HG03565 (cell line): ENCODE results near the gene SERPINB12.

Experiments used
- ATAC-seq: cut with Tn5 transposase; IDR thresholded peaks from one replicate; pipeline ENCODE4 v1.9.1; 2021; ENCODE audit warnings: mild to moderate bottlenecking, moderate library complexity; ENCODE audit not compliant: unreplicated experiment

The SERPINB12 gene, protein sequence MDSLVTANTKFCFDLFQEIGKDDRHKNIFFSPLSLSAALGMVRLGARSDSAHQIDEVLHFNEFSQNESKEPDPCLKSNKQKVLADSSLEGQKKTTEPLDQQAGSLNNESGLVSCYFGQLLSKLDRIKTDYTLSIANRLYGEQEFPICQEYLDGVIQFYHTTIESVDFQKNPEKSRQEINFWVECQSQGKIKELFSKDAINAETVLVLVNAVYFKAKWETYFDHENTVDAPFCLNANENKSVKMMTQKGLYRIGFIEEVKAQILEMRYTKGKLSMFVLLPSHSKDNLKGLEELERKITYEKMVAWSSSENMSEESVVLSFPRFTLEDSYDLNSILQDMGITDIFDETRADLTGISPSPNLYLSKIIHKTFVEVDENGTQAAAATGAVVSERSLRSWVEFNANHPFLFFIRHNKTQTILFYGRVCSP

DNA sequence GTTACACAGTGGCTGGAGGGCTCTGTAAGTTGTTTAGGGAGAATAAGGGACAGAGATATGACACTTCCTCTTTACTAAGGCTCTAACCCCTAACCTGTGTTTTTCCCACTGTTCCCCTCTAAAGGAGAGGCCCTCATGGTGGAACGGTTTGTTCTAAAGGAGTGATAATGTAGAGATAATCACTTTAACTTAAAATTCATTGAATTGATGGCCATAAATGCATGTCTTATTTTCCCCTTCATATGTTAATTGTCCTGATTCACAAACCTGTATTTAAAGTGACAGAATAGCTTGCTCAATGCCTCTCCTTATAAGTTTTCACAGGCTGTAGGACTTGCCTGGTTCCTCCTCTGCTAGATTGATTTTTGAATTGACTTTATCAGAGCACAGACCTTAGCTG, at the start of gene SERPINB12:
TSS of gene SERPINB12 (plus strand) at position 301 of the 400 bp plus-strand sequence. CDS start 13,791 bp downstream, outside the sequence.
- no peak for ATAC-seq

DNA sequence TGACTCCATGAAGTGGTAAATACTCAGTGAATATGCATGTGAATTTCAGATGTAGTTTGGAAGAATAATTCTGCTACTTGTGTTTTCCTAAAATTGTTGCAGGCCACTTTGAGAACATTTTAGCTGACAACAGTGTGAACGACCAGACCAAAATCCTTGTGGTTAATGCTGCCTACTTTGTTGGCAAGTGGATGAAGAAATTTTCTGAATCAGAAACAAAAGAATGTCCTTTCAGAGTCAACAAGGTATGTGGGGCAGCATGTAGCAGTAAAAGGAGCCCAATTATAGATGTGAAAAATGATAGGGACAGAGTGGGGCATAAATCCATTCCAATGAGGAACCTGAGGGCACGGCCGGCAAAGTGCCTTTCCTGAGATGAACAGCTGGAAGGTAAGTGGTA, 49.3 kb upstream of the SERPINB12 start:
- ATAC-seq = no peak

- ATAC-seq = no peak
Observed at GRCh38 chr18:63495675-63496074, 46.5 kb upstream of the SERPINB12 start.

- no peak for ATAC-seq
Observed at GRCh38 chr18:63505566-63506335, 36.4 kb upstream of the SERPINB12 start.

GRCh38 chr18:63506336-63506646, 35.9 kb upstream of the SERPINB12 start:
- no peak for ATAC-seq

GRCh38 chr18:63508596-63508995, 33.6 kb upstream of the SERPINB12 start:
- ATAC-seq = no peak

DNA sequence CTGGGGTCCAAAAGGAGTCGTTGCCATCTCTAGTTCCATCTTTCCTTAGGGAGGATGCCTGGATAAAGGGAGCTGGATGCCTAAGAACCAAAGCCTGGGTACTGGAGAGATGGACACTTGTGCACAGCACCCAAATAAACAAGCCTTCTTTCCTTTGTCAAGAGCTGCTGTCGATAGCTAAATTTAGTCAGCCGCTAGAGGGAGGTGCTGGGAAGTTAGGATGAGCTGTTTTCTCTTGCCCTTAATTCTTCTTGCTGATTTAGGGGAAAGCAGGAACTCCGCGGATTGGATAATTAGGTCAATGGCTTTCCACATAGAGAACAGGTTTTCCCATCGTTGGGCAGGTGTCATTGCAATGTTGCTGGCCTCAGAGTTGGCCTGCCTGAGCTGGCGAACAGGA, 30.9 kb upstream of the SERPINB12 start:
- no peak for ATAC-seq

GRCh38 chr18:63514326-63514725, 27.8 kb upstream of the SERPINB12 start:
- ATAC-seq = no peak

DNA sequence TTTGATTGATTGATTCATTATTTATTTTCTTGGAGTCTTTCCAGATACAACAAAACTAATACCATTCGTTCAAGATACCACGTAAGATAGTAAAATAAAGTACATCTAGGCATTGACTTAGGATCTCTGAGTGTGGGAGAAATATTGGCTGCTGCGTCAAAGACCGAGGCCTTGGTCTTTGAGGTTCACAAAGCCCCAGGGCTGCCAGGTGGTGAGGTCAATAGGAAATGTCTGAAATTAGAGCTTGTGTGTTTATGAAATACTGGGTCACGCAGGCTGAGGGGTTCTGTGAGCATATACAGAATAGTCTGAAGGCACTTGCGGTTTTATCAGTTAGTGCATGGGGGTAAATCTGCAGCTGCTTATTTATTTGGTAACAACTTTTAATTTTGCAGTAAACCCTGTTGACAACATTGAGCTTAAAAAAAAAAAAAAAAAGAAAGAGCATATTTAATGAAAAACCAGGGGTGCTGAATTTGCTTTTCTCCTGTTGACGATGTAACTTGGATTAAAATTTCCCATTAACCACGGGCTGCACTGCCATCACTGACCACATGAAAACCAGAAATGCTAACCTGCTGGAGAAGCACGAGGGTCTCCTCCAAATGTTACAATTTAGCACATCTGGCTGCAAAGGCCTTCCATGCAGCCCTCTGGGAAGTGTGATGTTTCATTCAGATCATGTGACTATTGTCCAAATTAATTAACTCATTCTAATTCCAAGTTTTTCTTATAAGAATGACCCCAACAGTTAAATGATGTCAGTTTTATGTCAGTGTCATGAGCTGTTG, 27.1 kb upstream of the SERPINB12 start:
- ATAC-seq = no peak

- ATAC-seq = no peak
Observed at GRCh38 chr18:63515801-63516200, 26.4 kb upstream of the SERPINB12 start.

- ATAC-seq = peak; percentile 87
Observed at GRCh38 chr18:63518178-63519012, 23.8 kb upstream of the SERPINB12 start.

- ATAC-seq = no peak
Observed at GRCh38 chr18:63520053-63520685, 22.0 kb upstream of the SERPINB12 start.

GRCh38 chr18:63523660-63524059, 18.5 kb upstream of the SERPINB12 start:
- no peak for ATAC-seq

- no peak for ATAC-seq
Observed at GRCh38 chr18:63527251-63527650, 14.9 kb upstream of the SERPINB12 start.

- no peak for ATAC-seq
Observed at GRCh38 chr18:63528863-63529492, 13.2 kb upstream of the SERPINB12 start.

DNA sequence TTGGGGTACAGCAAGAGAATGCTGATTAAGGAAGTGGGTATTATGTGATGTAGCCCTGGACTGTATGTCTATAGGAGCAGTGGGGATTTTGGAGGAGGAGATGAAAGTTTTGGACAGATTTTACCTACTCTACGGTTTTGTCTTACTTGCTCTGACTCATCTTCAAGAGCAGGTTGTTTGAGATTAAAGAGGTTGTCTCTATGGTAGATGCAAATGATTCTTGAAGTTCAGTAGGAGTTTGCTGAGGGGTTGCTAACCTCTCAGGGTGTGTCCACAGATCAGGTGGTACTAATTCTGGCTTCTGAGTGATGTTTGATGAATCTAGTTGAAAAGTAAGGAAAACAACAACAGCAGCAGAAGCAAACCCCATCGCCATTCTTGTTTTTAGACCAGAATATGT, 9.7 kb upstream of the SERPINB12 start:
- no peak for ATAC-seq

DNA sequence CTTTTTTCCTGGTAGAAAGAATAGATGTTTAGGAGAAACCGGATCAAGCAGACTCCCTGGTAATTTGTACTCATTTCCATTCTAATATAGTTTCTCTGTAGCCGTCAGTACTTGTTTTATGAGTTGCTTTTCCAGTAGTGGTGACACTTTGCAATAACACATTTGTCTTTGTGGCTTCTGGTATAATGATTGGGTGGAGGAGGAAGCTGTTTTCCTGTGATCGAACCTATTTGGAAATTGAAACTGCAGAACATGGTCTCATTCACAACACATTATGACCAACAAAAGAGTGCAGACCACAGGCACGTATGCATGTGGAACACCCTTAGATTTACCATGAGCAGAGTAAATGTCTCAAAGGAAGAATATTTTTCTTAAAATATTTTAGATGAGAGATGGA, 7.6 kb upstream of the SERPINB12 start:
- ATAC-seq = peak; percentile 65

- no peak for ATAC-seq
Observed at GRCh38 chr18:63539904-63540510, 2.2 kb upstream of the SERPINB12 start.

- ATAC-seq = no peak
Observed at GRCh38 chr18:63544017-63544416, 1.8 kb downstream of the SERPINB12 start.
